ENCODE measurements around the gene SH2D6. TPM values are rescaled to one million over a fixed set of nuclear protein-coding genes. Genes with fewer than 3 reads are reported as not detected.

Gene SH2D6
- polyA plus RNA-seq, 1 of the 3 experiments (the other 2 are of a cell fraction) = 0.33 TPM

- Histone ChIP-seq H3K4me3 (ENCODE audit: low read depth in 2 of 2, low read length in 1 of 2) (no peak overlapping the region), H3K9ac (no peak overlapping the region), H3K4me1 (ENCODE audit: control insufficient read depth in 1 of 2, insufficient read depth in 2 of 2, low read depth in 1 of 2, low read length in 1 of 2) (peaks cover 18 to 33% of the 10 kb centered on the region in 2 experiments; a peak in 2 of 4 replicates), H3K27ac (ENCODE audit: low read depth in 2 of 2, low read length in 1 of 2) (peak overlapping the region in 1 of 2 experiments; percentile 90; a peak in 1 of 4 replicates), H4K20me1 (ENCODE audit: insufficient read depth) (no peaks in the 10 kb centered on the region), H2AFZ (ENCODE audit: low read depth) (no peak overlapping the region), H3K79me2 (ENCODE audit: insufficient read depth) (no peaks in the 10 kb centered on the region), H3K4me2 (no peak overlapping the region), H3F3A (replicated peaks; ENCODE audit: insufficient read depth) (peaks cover 4% of the 10 kb centered on the region), H3K9me2 (no peaks in the 10 kb centered on the region), H3K27me3 (ENCODE audit: insufficient read depth) (no peaks in the 10 kb centered on the region), H3K9me3 (no peaks in the 10 kb centered on the region), H3K36me3 (replicated peaks in 1 of 2; ENCODE audit: control insufficient read depth in 1 of 2, insufficient read depth in 2 of 2, low read length in 1 of 2) (no peaks in the 10 kb centered on the region)
- TF ChIP-seq NFIC (IDR thresholded peaks at IDR 0.05; ENCODE audit: borderline replicate concordance) (no peak), TAF1 (IDR thresholded peaks at IDR 0.05; ENCODE audit: borderline replicate concordance, low read depth, low read length) (no peak), NRF1 (IDR thresholded peaks at IDR 0.05; ENCODE audit: low read depth, low read length) (no peak), RCOR1 (IDR thresholded peaks at IDR 0.05; ENCODE audit: low read length) (no peak), GABPA (IDR thresholded peaks at IDR 0.05; ENCODE audit: low read depth) (no peak), GATA2 (CRISPR knock-in tag; IDR thresholded peaks at IDR 0.05) (no peak), FOSL2 (IDR thresholded peaks at IDR 0.05; ENCODE audit: borderline replicate concordance, low read depth) (no peak), SIN3A (IDR thresholded peaks at IDR 0.05; ENCODE audit: borderline replicate concordance, low read depth, low read length) (no peak), MEF2A (IDR thresholded peaks at IDR 0.05; ENCODE audit: borderline replicate concordance, low read depth) (no peak), REST (IDR thresholded peaks at IDR 0.05; ENCODE audit: low read depth, low read length) (no peak), TCF12 (IDR thresholded peaks at IDR 0.05) (no peak), RFX5 (IDR thresholded peaks at IDR 0.05; ENCODE audit: low read length) (no peak), MAX (IDR thresholded peaks at IDR 0.05; ENCODE audit: low read depth) (no peak), TEAD4 (IDR thresholded peaks at IDR 0.05; ENCODE audit: borderline replicate concordance, insufficient read depth) (no peak), YY1 (IDR thresholded peaks at IDR 0.05; ENCODE audit: low read depth) (no peak), RAD21 (IDR thresholded peaks at IDR 0.05; ENCODE audit: low read length) (no peak), MXI1 (IDR thresholded peaks at IDR 0.05; ENCODE audit: low read depth, low read length) (no peak), FOXJ3 (CRISPR knock-in tag; IDR thresholded peaks at IDR 0.05) (no peak)
- TF ChIP-seq, protein P1, sequence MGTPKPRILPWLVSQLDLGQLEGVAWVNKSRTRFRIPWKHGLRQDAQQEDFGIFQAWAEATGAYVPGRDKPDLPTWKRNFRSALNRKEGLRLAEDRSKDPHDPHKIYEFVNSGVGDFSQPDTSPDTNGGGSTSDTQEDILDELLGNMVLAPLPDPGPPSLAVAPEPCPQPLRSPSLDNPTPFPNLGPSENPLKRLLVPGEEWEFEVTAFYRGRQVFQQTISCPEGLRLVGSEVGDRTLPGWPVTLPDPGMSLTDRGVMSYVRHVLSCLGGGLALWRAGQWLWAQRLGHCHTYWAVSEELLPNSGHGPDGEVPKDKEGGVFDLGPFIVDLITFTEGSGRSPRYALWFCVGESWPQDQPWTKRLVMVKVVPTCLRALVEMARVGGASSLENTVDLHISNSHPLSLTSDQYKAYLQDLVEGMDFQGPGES (IDR thresholded peaks at IDR 0.05; ENCODE audit: low read depth, low read length) = no peak
- TF ChIP-seq, protein P2, sequence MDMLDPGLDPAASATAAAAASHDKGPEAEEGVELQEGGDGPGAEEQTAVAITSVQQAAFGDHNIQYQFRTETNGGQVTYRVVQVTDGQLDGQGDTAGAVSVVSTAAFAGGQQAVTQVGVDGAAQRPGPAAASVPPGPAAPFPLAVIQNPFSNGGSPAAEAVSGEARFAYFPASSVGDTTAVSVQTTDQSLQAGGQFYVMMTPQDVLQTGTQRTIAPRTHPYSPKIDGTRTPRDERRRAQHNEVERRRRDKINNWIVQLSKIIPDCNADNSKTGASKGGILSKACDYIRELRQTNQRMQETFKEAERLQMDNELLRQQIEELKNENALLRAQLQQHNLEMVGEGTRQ (IDR thresholded peaks at IDR 0.05; ENCODE audit: borderline replicate concordance, low read depth, low read length) = no peak
- ChIA-PET CTCF (interaction anchor here (0.7 to 3.4 kb wide), 4 partner anchors 9 to 28 kb away, joined by 3 to 10 read pairs (median 6); partner anchors contain the start of gene SH2D6), POLR2A (interaction anchor here (2.3 to 4.6 kb wide), 5 partner anchors 9 to 92 kb away, joined by 9 to 90 read pairs (median 28); partner anchors contain the start of genes MAT2A and SH2D6)
- WGBS (ENCODE audit: low lambda C conversion rate) = 80% methylated on average over 2 of the region's 8 CpGs
- no peak for DNase-seq
Measured at GRCh38 chr2:85447222-85447585, 28.7 kb downstream of the SH2D6 start.

Data from SK-N-SH (cell line).